WTC11 (cell line): ENCODE measurements around the gene FYN. TPM values are rescaled to one million over a fixed set of nuclear protein-coding genes. Genes with fewer than 3 reads are reported as not detected.

Experiments used
- ATAC-seq: fragments of 200-7000 bp; cut with Tn5 transposase; 2 replicates; pipeline ENCODE4 v1.10.0; 2021; ENCODE audit warnings: mild to moderate bottlenecking, moderate library complexity
- CTCF ChIA-PET: fragments of 300-600 bp; sonication (Branson Sonifier 250); formaldehyde crosslinking; loops from one replicate; lab custom pipeline; 2021; ENCODE audit warnings: antibody characterized with exemption; lab: Charles Lee
- POLR2A ChIA-PET: fragments of 350-600 bp; sonication (Branson Sonifier 250); formaldehyde crosslinking; loops from one replicate; lab custom pipeline; 2021; ENCODE audit warnings: antibody characterized with exemption; lab: Charles Lee
- DNase-seq: peaks from one replicate; pipeline ENCODE4 v3.0.0; 2021; ENCODE audit warnings: low spot score
- H3K27ac Mint-ChIP-seq: 2 replicates; pipeline ENCODE4 v1.8.0; 2021; ENCODE audit warnings: mixed read lengths
- H3K27me3 Mint-ChIP-seq: 2 replicates; pipeline ENCODE4 v1.8.0; 2021; ENCODE audit warnings: low read depth, mild to moderate bottlenecking, moderate library complexity, mixed read lengths
- H3K36me3 Mint-ChIP-seq: 2 replicates; pipeline ENCODE4 v1.8.0; 2021; ENCODE audit warnings: mixed read lengths
- H3K4me1 Mint-ChIP-seq: 2 replicates; pipeline ENCODE4 v1.8.0; 2022; ENCODE audit warnings: mixed read lengths
- H3K4me3 Mint-ChIP-seq: 2 replicates; pipeline ENCODE4 v1.8.0; 2021; ENCODE audit warnings: mild to moderate bottlenecking, moderate library complexity, mixed read lengths
- H3K9me3 Mint-ChIP-seq: 2 replicates; pipeline ENCODE4 v1.8.0; 2021; ENCODE audit warnings: mixed read lengths
- ELF4 ChIP-seq: sonication (generic); formaldehyde crosslinking; IDR thresholded peaks from 2 replicates; pipeline ENCODE4 v1.8.1; 2022; ENCODE audit warnings: low read depth, mild to moderate bottlenecking, moderate library complexity, missing genetic modification reagents
- ESRRA ChIP-seq: sonication (generic); formaldehyde crosslinking; IDR thresholded peaks from 2 replicates; pipeline ENCODE4 v1.8.1; 2022; ENCODE audit warnings: mild to moderate bottlenecking, missing genetic modification reagents, borderline replicate concordance
- FOXK1 ChIP-seq: sonication (generic); formaldehyde crosslinking; IDR thresholded peaks from 2 replicates; pipeline ENCODE4 v1.8.0; 2022; ENCODE audit warnings: mild to moderate bottlenecking, moderate library complexity, missing genetic modification reagents
- GRHL2 ChIP-seq: fragments of 250-450 bp; sonication (Bioruptor Pico); IDR thresholded peaks from 2 replicates; pipeline ENCODE4 v1.8.0; 2022; ENCODE audit warnings: mild to moderate bottlenecking, moderate library complexity; ENCODE audit not compliant: insufficient replicate concordance, severe bottlenecking
- GTF2I ChIP-seq: fragments of 250-450 bp; sonication (Bioruptor Pico); conservative IDR thresholded peaks from 2 replicates; pipeline ENCODE4 v1.4.0; 2021; ENCODE audit warnings: mild to moderate bottlenecking
- JAZF1 ChIP-seq: fragments of 250-450 bp; sonication (Bioruptor Pico); IDR thresholded peaks from 2 replicates; pipeline ENCODE4 v1.9.0; 2021; ENCODE audit warnings: moderate library complexity, mild to moderate bottlenecking, inconsistent platforms
- MXD4 ChIP-seq: fragments of 250-450 bp; sonication (Bioruptor Pico); IDR thresholded peaks from 2 replicates; pipeline ENCODE4 v1.8.0; 2021; ENCODE audit warnings: mild to moderate bottlenecking, moderate library complexity, borderline replicate concordance
- PRRX2 ChIP-seq: fragments of 250-450 bp; sonication (Bioruptor Pico); IDR thresholded peaks from 2 replicates; pipeline ENCODE4 v1.8.0; 2021; ENCODE audit warnings: mild to moderate bottlenecking
- ZNF121 ChIP-seq: sonication (generic); formaldehyde crosslinking; IDR thresholded peaks from 2 replicates; pipeline ENCODE4 v1.8.0; 2023; ENCODE audit warnings: missing genetic modification reagents
- ZNF317 ChIP-seq: sonication (generic); formaldehyde crosslinking; IDR thresholded peaks from 2 replicates; pipeline ENCODE4 v1.8.1; 2023; ENCODE audit warnings: low read depth, mild to moderate bottlenecking, moderate library complexity, missing genetic modification reagents, borderline replicate concordance
- ZNF416 ChIP-seq: fragments of 250-450 bp; sonication (Bioruptor Pico); IDR thresholded peaks from 2 replicates; pipeline ENCODE4 v1.9.0; 2021; ENCODE audit warnings: mild to moderate bottlenecking, inconsistent platforms
- ZNF423 ChIP-seq: fragments of 250-450 bp; sonication (Bioruptor Pico); IDR thresholded peaks from 2 replicates; pipeline ENCODE4 v2.1.2; 2022; ENCODE audit warnings: mild to moderate bottlenecking, moderate library complexity
- total RNA-seq: library from RNA; stranded (reverse); gene quantifications from 3 replicates; pipeline ENCODE4 v1.2.3, GENCODE V29; 2021
- TF ChIP-seq, protein P1 (sequence below): sonication (generic); formaldehyde crosslinking; conservative IDR thresholded peaks from 2 replicates; pipeline ENCODE4 v1.8.1; 2023; ENCODE audit warnings: mild to moderate bottlenecking, low read depth, missing genetic modification reagents, moderate library complexity
- TF ChIP-seq, protein P2 (sequence below): sonication (generic); formaldehyde crosslinking; IDR thresholded peaks from 2 replicates; pipeline ENCODE4 v1.8.0; 2023; ENCODE audit warnings: mild to moderate bottlenecking, missing genetic modification reagents
- TF ChIP-seq, protein P3 (sequence below): sonication (generic); formaldehyde crosslinking; IDR thresholded peaks from 2 replicates; pipeline ENCODE4 v1.8.0; 2022; ENCODE audit warnings: mild to moderate bottlenecking, missing genetic modification reagents
- TF ChIP-seq, protein P4 (sequence below): sonication (generic); formaldehyde crosslinking; IDR thresholded peaks from 2 replicates; pipeline ENCODE4 v1.8.0; 2023; ENCODE audit warnings: missing genetic modification reagents, mild to moderate bottlenecking, borderline replicate concordance

Gene FYN
- total RNA-seq, 1 experiment from 2014 or later = 63.9 TPM

DNA sequence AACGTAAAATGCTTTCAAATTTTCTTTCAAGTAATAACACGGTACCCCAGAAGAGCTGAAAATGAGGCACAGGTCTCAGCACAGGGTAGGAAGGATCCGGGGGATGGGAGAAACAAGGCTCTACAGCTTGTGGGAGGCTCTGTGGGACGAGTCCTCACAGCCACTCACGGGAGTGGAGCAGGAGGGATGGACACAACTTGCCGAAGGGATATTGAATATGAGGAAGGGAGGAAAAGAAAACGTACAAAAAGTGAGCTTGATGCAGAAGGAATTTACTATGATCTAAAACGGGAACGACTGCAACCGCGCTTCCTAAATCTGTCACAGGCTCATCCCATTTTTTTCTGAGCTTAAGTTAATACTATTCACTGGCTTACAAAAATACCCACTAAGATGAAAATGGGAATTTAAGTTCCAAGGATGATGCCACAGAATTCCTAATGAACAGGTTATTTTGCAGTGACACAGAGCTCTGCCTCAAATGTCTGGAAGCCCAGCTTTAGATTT, 72.9 kb downstream of the FYN start:
- H3K4me1 Mint-ChIP-seq = peaks cover 29% of the 10 kb centered on the region
- TF ChIP-seq ZNF121 (CRISPR knock-in tag) (no peak), FOXK1 (CRISPR knock-in tag) (no peak), JAZF1 (CRISPR knock-in tag) (no peak)
- TF ChIP-seq, protein P1, sequence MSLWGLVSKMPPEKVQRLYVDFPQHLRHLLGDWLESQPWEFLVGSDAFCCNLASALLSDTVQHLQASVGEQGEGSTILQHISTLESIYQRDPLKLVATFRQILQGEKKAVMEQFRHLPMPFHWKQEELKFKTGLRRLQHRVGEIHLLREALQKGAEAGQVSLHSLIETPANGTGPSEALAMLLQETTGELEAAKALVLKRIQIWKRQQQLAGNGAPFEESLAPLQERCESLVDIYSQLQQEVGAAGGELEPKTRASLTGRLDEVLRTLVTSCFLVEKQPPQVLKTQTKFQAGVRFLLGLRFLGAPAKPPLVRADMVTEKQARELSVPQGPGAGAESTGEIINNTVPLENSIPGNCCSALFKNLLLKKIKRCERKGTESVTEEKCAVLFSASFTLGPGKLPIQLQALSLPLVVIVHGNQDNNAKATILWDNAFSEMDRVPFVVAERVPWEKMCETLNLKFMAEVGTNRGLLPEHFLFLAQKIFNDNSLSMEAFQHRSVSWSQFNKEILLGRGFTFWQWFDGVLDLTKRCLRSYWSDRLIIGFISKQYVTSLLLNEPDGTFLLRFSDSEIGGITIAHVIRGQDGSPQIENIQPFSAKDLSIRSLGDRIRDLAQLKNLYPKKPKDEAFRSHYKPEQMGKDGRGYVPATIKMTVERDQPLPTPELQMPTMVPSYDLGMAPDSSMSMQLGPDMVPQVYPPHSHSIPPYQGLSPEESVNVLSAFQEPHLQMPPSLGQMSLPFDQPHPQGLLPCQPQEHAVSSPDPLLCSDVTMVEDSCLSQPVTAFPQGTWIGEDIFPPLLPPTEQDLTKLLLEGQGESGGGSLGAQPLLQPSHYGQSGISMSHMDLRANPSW (CRISPR knock-in tag) = no peak
- TF ChIP-seq, protein P2, sequence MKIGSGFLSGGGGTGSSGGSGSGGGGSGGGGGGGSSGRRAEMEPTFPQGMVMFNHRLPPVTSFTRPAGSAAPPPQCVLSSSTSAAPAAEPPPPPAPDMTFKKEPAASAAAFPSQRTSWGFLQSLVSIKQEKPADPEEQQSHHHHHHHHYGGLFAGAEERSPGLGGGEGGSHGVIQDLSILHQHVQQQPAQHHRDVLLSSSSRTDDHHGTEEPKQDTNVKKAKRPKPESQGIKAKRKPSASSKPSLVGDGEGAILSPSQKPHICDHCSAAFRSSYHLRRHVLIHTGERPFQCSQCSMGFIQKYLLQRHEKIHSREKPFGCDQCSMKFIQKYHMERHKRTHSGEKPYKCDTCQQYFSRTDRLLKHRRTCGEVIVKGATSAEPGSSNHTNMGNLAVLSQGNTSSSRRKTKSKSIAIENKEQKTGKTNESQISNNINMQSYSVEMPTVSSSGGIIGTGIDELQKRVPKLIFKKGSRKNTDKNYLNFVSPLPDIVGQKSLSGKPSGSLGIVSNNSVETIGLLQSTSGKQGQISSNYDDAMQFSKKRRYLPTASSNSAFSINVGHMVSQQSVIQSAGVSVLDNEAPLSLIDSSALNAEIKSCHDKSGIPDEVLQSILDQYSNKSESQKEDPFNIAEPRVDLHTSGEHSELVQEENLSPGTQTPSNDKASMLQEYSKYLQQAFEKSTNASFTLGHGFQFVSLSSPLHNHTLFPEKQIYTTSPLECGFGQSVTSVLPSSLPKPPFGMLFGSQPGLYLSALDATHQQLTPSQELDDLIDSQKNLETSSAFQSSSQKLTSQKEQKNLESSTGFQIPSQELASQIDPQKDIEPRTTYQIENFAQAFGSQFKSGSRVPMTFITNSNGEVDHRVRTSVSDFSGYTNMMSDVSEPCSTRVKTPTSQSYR = no peak
- TF ChIP-seq, all 79 proteins: peak for 0
- ChIA-PET POLR2A (no interaction called here), CTCF (interaction anchor here (0.6 to 2.1 kb wide), 6 partner anchors 12 to 196 kb away, joined by 3 to 8 read pairs (median 4); no protein-coding TSS in a partner anchor)
- H3K27ac Mint-ChIP-seq = no peak overlapping the region
- ATAC-seq (no peak; the same call in 1 of the 2 replicates), DNase-seq (no peak)
- H3K27me3 Mint-ChIP-seq = no peaks in the 10 kb centered on the region
- H3K4me3 Mint-ChIP-seq = no peak overlapping the region
- H3K36me3 Mint-ChIP-seq = no peaks in the 10 kb centered on the region
- no peaks in the 10 kb centered on the region for H3K9me3 Mint-ChIP-seq

DNA sequence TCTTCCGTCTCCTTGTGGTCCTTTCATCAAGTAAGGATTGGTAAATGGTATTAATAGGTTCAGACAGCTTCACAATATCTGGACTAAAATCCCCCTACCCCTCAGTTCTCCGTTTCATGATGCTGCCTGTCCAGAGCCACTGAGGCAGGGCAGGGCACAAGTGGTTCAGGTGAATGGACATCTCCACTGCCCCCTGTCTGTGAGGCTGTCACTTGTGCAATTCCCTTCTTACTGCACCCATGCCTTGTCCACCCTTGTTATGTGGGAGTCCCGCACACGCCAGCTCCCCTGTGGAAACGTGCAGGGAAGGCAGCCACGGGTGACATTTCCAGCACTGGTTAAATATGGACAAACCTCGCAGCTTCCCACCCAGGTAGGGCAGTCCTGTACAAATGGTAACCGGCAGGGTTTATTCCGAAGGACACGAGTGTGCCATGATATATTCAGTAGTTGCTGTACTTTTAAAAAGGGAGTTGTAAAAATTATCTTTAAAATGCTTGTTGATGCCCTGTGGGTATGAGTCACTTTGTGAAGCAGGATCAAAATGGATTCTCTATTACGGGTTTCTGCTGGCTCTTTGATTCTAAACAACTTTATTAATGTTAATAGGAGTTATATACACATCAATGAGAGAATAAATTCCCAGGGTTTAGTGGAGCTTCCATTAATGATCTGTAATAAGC, 73.5 kb downstream of the FYN start:
- CTCF ChIA-PET = interaction anchor here (0.8 to 2.1 kb wide), 5 partner anchors 12 to 197 kb away, joined by 3 to 8 read pairs (median 4); no protein-coding TSS in a partner anchor
- H3K4me3 Mint-ChIP-seq = no peak overlapping the region
- H3K4me1 Mint-ChIP-seq = peaks cover 29% of the 10 kb centered on the region
- peak; percentile 80 for ATAC-seq
- H3K27me3 Mint-ChIP-seq = no peaks in the 10 kb centered on the region
- DNase-seq = peak; percentile 24
- H3K9me3 Mint-ChIP-seq = no peaks in the 10 kb centered on the region
- POLR2A ChIA-PET = no interaction called here
- no peak overlapping the region for H3K27ac Mint-ChIP-seq
- TF ChIP-seq ESRRA (CRISPR knock-in tag) (no peak), ZNF416 (CRISPR knock-in tag) (no peak), MXD4 (CRISPR knock-in tag) (no peak), GRHL2 (CRISPR knock-in tag) (no peak), FOXK1 (CRISPR knock-in tag) (no peak), ZNF423 (CRISPR knock-in tag) (no peak)
- TF ChIP-seq, protein P2 = no peak
- no peaks in the 10 kb centered on the region for H3K36me3 Mint-ChIP-seq

DNA sequence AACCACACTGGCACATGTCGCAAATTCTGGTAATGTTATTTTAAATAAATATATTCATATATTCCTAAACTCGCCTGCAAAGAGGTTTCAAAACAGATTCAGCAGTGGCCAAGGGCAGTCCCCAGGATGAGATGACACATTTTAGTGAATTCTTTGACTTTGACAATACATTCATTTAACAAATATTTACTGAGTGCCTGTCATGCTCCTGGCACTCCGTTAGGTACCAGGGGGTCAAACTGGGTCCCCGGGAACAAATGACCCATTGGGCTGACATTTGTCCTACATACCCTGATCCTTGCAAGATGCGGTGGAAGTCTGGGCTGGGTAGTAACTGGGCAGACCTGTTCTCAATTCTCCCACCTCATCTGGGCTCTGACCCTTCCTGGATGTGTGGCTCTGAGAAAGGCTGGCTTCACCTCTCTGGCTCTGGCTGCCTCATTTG, 74.9 kb downstream of the FYN start:
- DNase-seq = no peak
- TF ChIP-seq PRRX2 (CRISPR knock-in tag) (no peak), GTF2I (CRISPR knock-in tag) (no peak), ZNF317 (CRISPR knock-in tag) (no peak), GRHL2 (CRISPR knock-in tag) (no peak), ELF4 (CRISPR knock-in tag) (no peak)
- TF ChIP-seq, protein P3, sequence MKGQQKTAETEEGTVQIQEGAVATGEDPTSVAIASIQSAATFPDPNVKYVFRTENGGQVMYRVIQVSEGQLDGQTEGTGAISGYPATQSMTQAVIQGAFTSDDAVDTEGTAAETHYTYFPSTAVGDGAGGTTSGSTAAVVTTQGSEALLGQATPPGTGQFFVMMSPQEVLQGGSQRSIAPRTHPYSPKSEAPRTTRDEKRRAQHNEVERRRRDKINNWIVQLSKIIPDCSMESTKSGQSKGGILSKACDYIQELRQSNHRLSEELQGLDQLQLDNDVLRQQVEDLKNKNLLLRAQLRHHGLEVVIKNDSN (CRISPR knock-in tag) = no peak
- TF ChIP-seq, protein P4, sequence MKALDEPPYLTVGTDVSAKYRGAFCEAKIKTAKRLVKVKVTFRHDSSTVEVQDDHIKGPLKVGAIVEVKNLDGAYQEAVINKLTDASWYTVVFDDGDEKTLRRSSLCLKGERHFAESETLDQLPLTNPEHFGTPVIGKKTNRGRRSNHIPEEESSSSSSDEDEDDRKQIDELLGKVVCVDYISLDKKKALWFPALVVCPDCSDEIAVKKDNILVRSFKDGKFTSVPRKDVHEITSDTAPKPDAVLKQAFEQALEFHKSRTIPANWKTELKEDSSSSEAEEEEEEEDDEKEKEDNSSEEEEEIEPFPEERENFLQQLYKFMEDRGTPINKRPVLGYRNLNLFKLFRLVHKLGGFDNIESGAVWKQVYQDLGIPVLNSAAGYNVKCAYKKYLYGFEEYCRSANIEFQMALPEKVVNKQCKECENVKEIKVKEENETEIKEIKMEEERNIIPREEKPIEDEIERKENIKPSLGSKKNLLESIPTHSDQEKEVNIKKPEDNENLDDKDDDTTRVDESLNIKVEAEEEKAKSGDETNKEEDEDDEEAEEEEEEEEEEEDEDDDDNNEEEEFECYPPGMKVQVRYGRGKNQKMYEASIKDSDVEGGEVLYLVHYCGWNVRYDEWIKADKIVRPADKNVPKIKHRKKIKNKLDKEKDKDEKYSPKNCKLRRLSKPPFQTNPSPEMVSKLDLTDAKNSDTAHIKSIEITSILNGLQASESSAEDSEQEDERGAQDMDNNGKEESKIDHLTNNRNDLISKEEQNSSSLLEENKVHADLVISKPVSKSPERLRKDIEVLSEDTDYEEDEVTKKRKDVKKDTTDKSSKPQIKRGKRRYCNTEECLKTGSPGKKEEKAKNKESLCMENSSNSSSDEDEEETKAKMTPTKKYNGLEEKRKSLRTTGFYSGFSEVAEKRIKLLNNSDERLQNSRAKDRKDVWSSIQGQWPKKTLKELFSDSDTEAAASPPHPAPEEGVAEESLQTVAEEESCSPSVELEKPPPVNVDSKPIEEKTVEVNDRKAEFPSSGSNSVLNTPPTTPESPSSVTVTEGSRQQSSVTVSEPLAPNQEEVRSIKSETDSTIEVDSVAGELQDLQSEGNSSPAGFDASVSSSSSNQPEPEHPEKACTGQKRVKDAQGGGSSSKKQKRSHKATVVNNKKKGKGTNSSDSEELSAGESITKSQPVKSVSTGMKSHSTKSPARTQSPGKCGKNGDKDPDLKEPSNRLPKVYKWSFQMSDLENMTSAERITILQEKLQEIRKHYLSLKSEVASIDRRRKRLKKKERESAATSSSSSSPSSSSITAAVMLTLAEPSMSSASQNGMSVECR (CRISPR knock-in tag) = no peak
- Mint-ChIP-seq H3K27ac (peak overlapping the region; percentile 28; the same call in 1 of the 2 replicates), H3K9me3 (no peaks in the 10 kb centered on the region), H3K4me1 (peaks cover 37% of the 10 kb centered on the region), H3K27me3 (no peaks in the 10 kb centered on the region), H3K36me3 (no peaks in the 10 kb centered on the region), H3K4me3 (no peak overlapping the region)
- ChIA-PET CTCF (no interaction called here), POLR2A (no interaction called here)
- peak; percentile 71 for ATAC-seq
